Measurements from ENCODE around the gene GALNT15. TPM values are rescaled to one million over a fixed set of nuclear protein-coding genes. Genes with fewer than 3 reads are reported as not detected.

Gene GALNT15
- total RNA-seq, 5 donors from 2014 or later (not counting 1 experiment from before 2014, with no cell fraction given), result 0.06 TPM; not detected in 4

GRCh38 chr3:16234281-16234680 is 59.8 kb downstream of the GALNT15 start:
- no CpG with 5 or more reads among the region's 2 CpGs for WGBS (ENCODE audit: insufficient coverage)
- H3K4me1 ChIP-seq (ENCODE audit: control insufficient read depth in 1 of 2, extremely low read depth in 1 of 2, insufficient read depth in 2 of 2, low read length in 2 of 2), result no peaks in the 10 kb centered on the region

GRCh38 chr3:16236030-16236639 is 61.7 kb downstream of the GALNT15 start:
- Mint-ChIP-seq H3K4me3 (no peak overlapping the region), H3K36me3 (no peaks in the 10 kb centered on the region), H3K27me3 (peaks cover 0 to 15% of the 10 kb centered on the region in 2 donors), H3K9me3 (no peaks in the 10 kb centered on the region), H3K27ac (no peak overlapping the region), H3K4me1 (peaks cover 0 to 2% (median 0%) of the 10 kb centered on the region in 3 donors)
- POLR2A ChIA-PET, result no interaction called here
- no peak for DNase-seq
- H3K27ac ChIP-seq (ENCODE audit: low read length), result no peak overlapping the region
- H3K9me3 ChIP-seq, result no peaks in the 10 kb centered on the region
- no peaks in the 10 kb centered on the region for H3K27me3 ChIP-seq (replicated peaks in 1 of 2; ENCODE audit: control insufficient read depth in 2 of 2, extremely low read depth in 1 of 2, insufficient read depth in 2 of 2, low read length in 1 of 2)
- H3K4me1 ChIP-seq (ENCODE audit: control insufficient read depth in 1 of 2, extremely low read depth in 1 of 2, insufficient read depth in 2 of 2, low read length in 2 of 2), result no peaks in the 10 kb centered on the region
- 86% methylated on average over 1 of the region's 4 CpGs for WGBS (ENCODE audit: insufficient coverage)
- CTCF ChIA-PET, result no interaction called here
- no peaks in the 10 kb centered on the region for H3K36me3 ChIP-seq (ENCODE audit: control insufficient read depth in 2 of 2, extremely low read depth in 1 of 2, insufficient read depth in 1 of 2, low read length in 1 of 2)
- ATAC-seq (replicated peaks in 1 of 4), result no peak
- no peak overlapping the region for H3K4me3 ChIP-seq (ENCODE audit: control insufficient read depth in 1 of 2, extremely low read depth in 1 of 2, low read length in 1 of 2)

More at GRCh38 chr3:16234281-16234680, 59.8 kb downstream of the GALNT15 start:
- Mint-ChIP-seq H3K9me3 (no peaks in the 10 kb centered on the region), H3K36me3 (no peaks in the 10 kb centered on the region), H3K4me3 (no peak overlapping the region), H3K27ac (no peak overlapping the region), H3K4me1 (no peaks in the 10 kb centered on the region), H3K27me3 (peaks cover 0 to 15% of the 10 kb centered on the region in 2 donors)
- DNase-seq (no peak), ATAC-seq (replicated peaks in 1 of 4) (no peak)
- Histone ChIP-seq H3K36me3 (ENCODE audit: control insufficient read depth in 2 of 2, extremely low read depth in 1 of 2, insufficient read depth in 1 of 2, low read length in 1 of 2) (no peaks in the 10 kb centered on the region), H3K9me3 (no peaks in the 10 kb centered on the region), H3K27me3 (replicated peaks in 1 of 2; ENCODE audit: control insufficient read depth in 2 of 2, extremely low read depth in 1 of 2, insufficient read depth in 2 of 2, low read length in 1 of 2) (no peaks in the 10 kb centered on the region), H3K4me3 (ENCODE audit: control insufficient read depth in 1 of 2, extremely low read depth in 1 of 2, low read length in 1 of 2) (no peak overlapping the region), H3K27ac (ENCODE audit: low read length) (no peak overlapping the region)
- POLR2A ChIA-PET, result no interaction called here
- CTCF ChIA-PET, result interaction anchor here (0.6 to 0.8 kb wide), 2 partner anchors 713 to 1014 kb away, joined by 3 read pairs; no protein-coding TSS in a partner anchor

- H3K4me1 ChIP-seq (ENCODE audit: control insufficient read depth in 1 of 2, extremely low read depth in 1 of 2, insufficient read depth in 2 of 2, low read length in 2 of 2), result no peaks in the 10 kb centered on the region
- ATAC-seq (replicated peaks in 1 of 4), result no peak
- no peak overlapping the region for H3K27ac Mint-ChIP-seq
- 63% methylated on average over 1 of the region's 3 CpGs for WGBS (ENCODE audit: insufficient coverage)
- no peak overlapping the region for H3K4me3 Mint-ChIP-seq
- CTCF ChIA-PET, result no interaction called here
- peaks cover 0 to 2% (median 0%) of the 10 kb centered on the region in 3 donors for H3K4me1 Mint-ChIP-seq
- no peak for DNase-seq
- peaks cover 0 to 15% of the 10 kb centered on the region in 2 donors for H3K27me3 Mint-ChIP-seq
- POLR2A ChIA-PET, result no interaction called here
- no peaks in the 10 kb centered on the region for H3K9me3 Mint-ChIP-seq
- H3K36me3 ChIP-seq (ENCODE audit: control insufficient read depth in 2 of 2, extremely low read depth in 1 of 2, insufficient read depth in 1 of 2, low read length in 1 of 2), result no peaks in the 10 kb centered on the region
- H3K4me3 ChIP-seq (ENCODE audit: control insufficient read depth in 1 of 2, extremely low read depth in 1 of 2, low read length in 1 of 2), result no peak overlapping the region
- no peaks in the 10 kb centered on the region for H3K27me3 ChIP-seq (replicated peaks in 1 of 2; ENCODE audit: control insufficient read depth in 2 of 2, extremely low read depth in 1 of 2, insufficient read depth in 2 of 2, low read length in 1 of 2)
- no peaks in the 10 kb centered on the region for H3K9me3 ChIP-seq
- H3K36me3 Mint-ChIP-seq, result no peaks in the 10 kb centered on the region
- H3K27ac ChIP-seq (ENCODE audit: low read length), result no peak overlapping the region
These were observed 62.4 kb downstream of the GALNT15 start for GRCh38 chr3:16236856-16237393.

- WGBS (ENCODE audit: insufficient coverage), result 86% methylated on average over 3 of the region's 3 CpGs
These were observed 64.7 kb downstream of the GALNT15 start for GRCh38 chr3:16239086-16239770.

GRCh38 chr3:16239780-16240179 is 65.3 kb downstream of the GALNT15 start:
- POLR2A ChIA-PET, result no interaction called here
- H3K36me3 ChIP-seq (ENCODE audit: control insufficient read depth in 2 of 2, extremely low read depth in 1 of 2, insufficient read depth in 1 of 2, low read length in 1 of 2), result no peaks in the 10 kb centered on the region
- DNase-seq (no peak), ATAC-seq (replicated peaks in 1 of 4) (no peak)
- H3K27ac ChIP-seq (ENCODE audit: low read length), result no peak overlapping the region
- Mint-ChIP-seq H3K9me3 (no peaks in the 10 kb centered on the region), H3K4me1 (peaks cover 0 to 2% (median 0%) of the 10 kb centered on the region in 3 donors), H3K27me3 (peaks cover 0 to 6% of the 10 kb centered on the region in 2 donors), H3K27ac (no peak overlapping the region), H3K36me3 (no peaks in the 10 kb centered on the region), H3K4me3 (no peak overlapping the region)
- no peaks in the 10 kb centered on the region for H3K27me3 ChIP-seq (replicated peaks in 1 of 2; ENCODE audit: control insufficient read depth in 2 of 2, extremely low read depth in 1 of 2, insufficient read depth in 2 of 2, low read length in 1 of 2)
- H3K9me3 ChIP-seq, result no peaks in the 10 kb centered on the region
- no CpG with 5 or more reads among the region's 4 CpGs for WGBS (ENCODE audit: insufficient coverage)
- no peak overlapping the region for H3K4me3 ChIP-seq (ENCODE audit: control insufficient read depth in 1 of 2, extremely low read depth in 1 of 2, low read length in 1 of 2)
- CTCF ChIA-PET, result no interaction called here
- no peaks in the 10 kb centered on the region for H3K4me1 ChIP-seq (ENCODE audit: control insufficient read depth in 1 of 2, extremely low read depth in 1 of 2, insufficient read depth in 2 of 2, low read length in 2 of 2)

More at GRCh38 chr3:16239086-16239770, 64.7 kb downstream of the GALNT15 start:
- H3K4me3 Mint-ChIP-seq, result no peak overlapping the region
- Histone ChIP-seq H3K27ac (ENCODE audit: low read length) (no peak overlapping the region), H3K4me3 (ENCODE audit: control insufficient read depth in 1 of 2, extremely low read depth in 1 of 2, low read length in 1 of 2) (no peak overlapping the region), H3K4me1 (ENCODE audit: control insufficient read depth in 1 of 2, extremely low read depth in 1 of 2, insufficient read depth in 2 of 2, low read length in 2 of 2) (no peaks in the 10 kb centered on the region), H3K36me3 (ENCODE audit: control insufficient read depth in 2 of 2, extremely low read depth in 1 of 2, insufficient read depth in 1 of 2, low read length in 1 of 2) (no peaks in the 10 kb centered on the region), H3K27me3 (replicated peaks in 1 of 2; ENCODE audit: control insufficient read depth in 2 of 2, extremely low read depth in 1 of 2, insufficient read depth in 2 of 2, low read length in 1 of 2) (no peaks in the 10 kb centered on the region), H3K9me3 (no peaks in the 10 kb centered on the region)
- ChIA-PET CTCF (no interaction called here), POLR2A (no interaction called here)
- no peaks in the 10 kb centered on the region for H3K9me3 Mint-ChIP-seq
- H3K27me3 Mint-ChIP-seq, result peaks cover 0 to 10% of the 10 kb centered on the region in 2 donors
- peaks cover 0 to 2% (median 0%) of the 10 kb centered on the region in 3 donors for H3K4me1 Mint-ChIP-seq
- H3K36me3 Mint-ChIP-seq, result no peaks in the 10 kb centered on the region
- H3K27ac Mint-ChIP-seq, result no peak overlapping the region
- no peak for ATAC-seq (replicated peaks in 1 of 4)
- no peak for DNase-seq

- no peaks in the 10 kb centered on the region for H3K4me1 ChIP-seq (ENCODE audit: control insufficient read depth in 1 of 2, extremely low read depth in 1 of 2, insufficient read depth in 2 of 2, low read length in 2 of 2)
- Mint-ChIP-seq H3K27ac (no peak overlapping the region), H3K27me3 (peaks cover 0 to 2% of the 10 kb centered on the region in 2 donors), H3K4me3 (no peak overlapping the region), H3K4me1 (peaks cover 0 to 2% (median 0%) of the 10 kb centered on the region in 3 donors), H3K36me3 (no peaks in the 10 kb centered on the region), H3K9me3 (no peaks in the 10 kb centered on the region)
- ChIA-PET POLR2A (no interaction called here), CTCF (no interaction called here)
- no peak overlapping the region for H3K4me3 ChIP-seq (ENCODE audit: control insufficient read depth in 1 of 2, extremely low read depth in 1 of 2, low read length in 1 of 2)
- no peaks in the 10 kb centered on the region for H3K27me3 ChIP-seq (replicated peaks in 1 of 2; ENCODE audit: control insufficient read depth in 2 of 2, extremely low read depth in 1 of 2, insufficient read depth in 2 of 2, low read length in 1 of 2)
- ATAC-seq (replicated peaks in 1 of 4) (no peak), DNase-seq (no peak)
- H3K27ac ChIP-seq (ENCODE audit: low read length), result no peak overlapping the region
- no peaks in the 10 kb centered on the region for H3K9me3 ChIP-seq
- no peaks in the 10 kb centered on the region for H3K36me3 ChIP-seq (ENCODE audit: control insufficient read depth in 2 of 2, extremely low read depth in 1 of 2, insufficient read depth in 1 of 2, low read length in 1 of 2)
- WGBS (ENCODE audit: insufficient coverage), result 71% methylated on average over 5 of the region's 6 CpGs
These were observed 65.9 kb downstream of the GALNT15 start for GRCh38 chr3:16240229-16241023.

All from T-cell (primary cell).